Measurements from ENCODE around the gene TBKBP1.

GRCh38 chr17:47708312-47708863 is 14.4 kb downstream of the TBKBP1 start:
- no peak for TF ChIP-seq CTCF (conservative IDR thresholded peaks at IDR 0.05)
- no peak for TF ChIP-seq EZH2 (IDR thresholded peaks at IDR 0.05; ENCODE audit: low read depth)

Measured in PC-9 (cell line).